Measurements from ENCODE around the gene ITGAL.

ITGAL gene

GRCh38 chr16:30490210-30490609 lies 17.7 kb downstream of the ITGAL start:
- DNase-seq (ENCODE audit: extremely low spot score) = no peak
- TF ChIP-seq, protein P1, sequence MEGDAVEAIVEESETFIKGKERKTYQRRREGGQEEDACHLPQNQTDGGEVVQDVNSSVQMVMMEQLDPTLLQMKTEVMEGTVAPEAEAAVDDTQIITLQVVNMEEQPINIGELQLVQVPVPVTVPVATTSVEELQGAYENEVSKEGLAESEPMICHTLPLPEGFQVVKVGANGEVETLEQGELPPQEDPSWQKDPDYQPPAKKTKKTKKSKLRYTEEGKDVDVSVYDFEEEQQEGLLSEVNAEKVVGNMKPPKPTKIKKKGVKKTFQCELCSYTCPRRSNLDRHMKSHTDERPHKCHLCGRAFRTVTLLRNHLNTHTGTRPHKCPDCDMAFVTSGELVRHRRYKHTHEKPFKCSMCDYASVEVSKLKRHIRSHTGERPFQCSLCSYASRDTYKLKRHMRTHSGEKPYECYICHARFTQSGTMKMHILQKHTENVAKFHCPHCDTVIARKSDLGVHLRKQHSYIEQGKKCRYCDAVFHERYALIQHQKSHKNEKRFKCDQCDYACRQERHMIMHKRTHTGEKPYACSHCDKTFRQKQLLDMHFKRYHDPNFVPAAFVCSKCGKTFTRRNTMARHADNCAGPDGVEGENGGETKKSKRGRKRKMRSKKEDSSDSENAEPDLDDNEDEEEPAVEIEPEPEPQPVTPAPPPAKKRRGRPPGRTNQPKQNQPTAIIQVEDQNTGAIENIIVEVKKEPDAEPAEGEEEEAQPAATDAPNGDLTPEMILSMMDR (IDR thresholded peaks at IDR 0.05; ENCODE audit: control extremely low read depth, extremely low read depth, low read depth, missing control alignments) = no peak
- ChIA-PET CTCF (interaction anchor here (0.6 to 1.6 kb wide), 4 partner anchors 10 to 125 kb away, joined by 3 to 4 read pairs (median 4); partner anchors contain the start of gene DCTPP1), POLR2A (no interaction called here)

- DNase-seq (ENCODE audit: extremely low spot score) = no peak
- TF ChIP-seq, protein P1 (IDR thresholded peaks at IDR 0.05; ENCODE audit: control extremely low read depth, extremely low read depth, low read depth, missing control alignments) = no peak
- CTCF ChIA-PET = interaction anchor here (0.9 to 1.6 kb wide), 2 partner anchors 77 to 124 kb away, joined by 3 to 4 read pairs; no protein-coding TSS in a partner anchor
- POLR2A ChIA-PET = no interaction called here
These were observed 18.7 kb downstream of the ITGAL start for GRCh38 chr16:30491229-30491628.

- no peak for DNase-seq (ENCODE audit: extremely low spot score)
- POLR2A ChIA-PET = no interaction called here
- CTCF ChIA-PET = interaction anchor here (0.9 to 1.6 kb wide), 2 partner anchors 77 to 124 kb away, joined by 3 to 4 read pairs; no protein-coding TSS in a partner anchor
- TF ChIP-seq, protein P1 (IDR thresholded peaks at IDR 0.05; ENCODE audit: control extremely low read depth, extremely low read depth, low read depth, missing control alignments) = no peak
These were observed 19.3 kb downstream of the ITGAL start for GRCh38 chr16:30491744-30492308.

DNA sequence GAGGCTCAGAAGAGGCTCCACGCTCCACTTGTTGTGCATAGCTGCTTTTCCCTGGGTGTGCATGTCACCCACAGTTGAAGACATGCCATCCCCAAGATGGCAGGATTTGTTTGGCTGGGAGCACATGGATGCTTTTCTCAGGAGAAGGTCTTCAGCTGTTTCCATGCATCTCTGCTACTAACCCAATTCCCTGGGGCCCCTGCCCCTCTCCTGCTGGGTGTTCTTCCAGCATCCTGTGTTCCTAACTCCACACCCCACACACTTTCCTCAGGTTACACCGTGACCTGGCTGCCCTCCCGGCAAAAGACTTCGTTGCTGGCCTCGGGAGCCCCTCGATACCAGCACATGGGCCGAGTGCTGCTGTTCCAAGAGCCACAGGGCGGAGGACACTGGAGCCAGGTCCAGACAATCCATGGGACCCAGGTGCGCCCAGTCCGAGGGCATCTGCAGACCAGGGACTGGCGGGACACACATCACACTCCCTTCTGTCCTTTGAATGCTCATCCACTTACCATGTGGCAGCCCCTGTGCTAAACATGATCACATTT lies 21.5 kb downstream of the ITGAL start:
- POLR2A ChIA-PET = no interaction called here
- DNase-seq (ENCODE audit: extremely low spot score) = no peak
- CTCF ChIA-PET = no interaction called here
- TF ChIP-seq, protein P1 (IDR thresholded peaks at IDR 0.05; ENCODE audit: control extremely low read depth, extremely low read depth, low read depth, missing control alignments) = no peak

DNA sequence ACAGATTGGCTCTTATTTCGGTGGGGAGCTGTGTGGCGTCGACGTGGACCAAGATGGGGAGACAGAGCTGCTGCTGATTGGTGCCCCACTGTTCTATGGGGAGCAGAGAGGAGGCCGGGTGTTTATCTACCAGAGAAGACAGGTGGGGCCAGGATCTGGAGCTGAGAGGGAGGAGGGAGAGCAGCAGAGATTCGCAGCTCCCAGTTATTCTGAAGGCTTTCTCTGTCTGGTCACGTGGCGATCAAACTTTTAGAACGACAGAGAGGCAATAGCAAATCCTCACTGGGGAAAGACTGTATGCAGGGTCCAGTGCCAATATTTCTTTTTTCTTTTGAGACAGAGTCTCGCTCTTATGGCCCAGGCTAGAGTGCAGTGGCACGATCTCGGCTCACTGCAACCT lies 22.2 kb downstream of the ITGAL start:
- CTCF ChIA-PET = interaction anchor here (0.8 kb wide), 2 partner anchors 14 to 103 kb away, joined by 3 read pairs; no protein-coding TSS in a partner anchor
- POLR2A ChIA-PET = no interaction called here
- DNase-seq (ENCODE audit: extremely low spot score) = no peak
- TF ChIP-seq, protein P1 (IDR thresholded peaks at IDR 0.05; ENCODE audit: control extremely low read depth, extremely low read depth, low read depth, missing control alignments) = no peak

DNA sequence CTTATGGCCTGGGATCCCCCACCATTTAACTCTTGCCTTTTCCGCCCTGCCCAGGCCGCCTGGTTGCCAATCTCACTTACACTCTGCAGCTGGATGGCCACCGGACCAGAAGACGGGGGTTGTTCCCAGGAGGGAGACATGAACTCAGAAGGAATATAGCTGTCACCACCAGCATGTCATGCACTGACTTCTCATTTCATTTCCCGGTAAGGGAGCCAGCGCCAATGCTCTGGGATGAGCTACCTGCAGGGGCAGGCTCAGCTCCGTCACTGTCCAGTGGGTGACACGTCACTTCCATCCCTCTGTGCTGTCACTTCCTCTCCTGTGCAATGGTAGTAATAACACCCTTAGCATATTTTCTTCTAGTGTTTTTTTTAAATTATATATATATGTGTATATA lies 26.7 kb downstream of the ITGAL start:
- TF ChIP-seq, protein P1 (IDR thresholded peaks at IDR 0.05; ENCODE audit: control extremely low read depth, extremely low read depth, low read depth, missing control alignments) = no peak
- no peak for DNase-seq (ENCODE audit: extremely low spot score)
- ChIA-PET POLR2A (no interaction called here), CTCF (interaction anchor here (1.2 to 3.5 kb wide), 6 partner anchors 11 to 116 kb away, joined by 3 to 13 read pairs (median 4); partner anchors contain the start of genes DCTPP1 and ZNF747)
